PC-9 (cell line): ENCODE data around the gene NCAM2.

Experiments used
- EZH2 ChIP-seq: fragments of 200-600 bp; sonication (generic); IDR thresholded peaks from 2 replicates; pipeline ENCODE4 v1.8.0; 2017; ENCODE audit warnings: antibody characterized with exemption, low read depth
- TF ChIP-seq, protein P1 (sequence below): fragments of 200-600 bp; sonication (generic); conservative IDR thresholded peaks from 2 replicates; pipeline ENCODE4 v1.6.1; 2017; ENCODE audit warnings: mixed run types, antibody characterized with exemption, mild to moderate bottlenecking, moderate library complexity

DNA sequence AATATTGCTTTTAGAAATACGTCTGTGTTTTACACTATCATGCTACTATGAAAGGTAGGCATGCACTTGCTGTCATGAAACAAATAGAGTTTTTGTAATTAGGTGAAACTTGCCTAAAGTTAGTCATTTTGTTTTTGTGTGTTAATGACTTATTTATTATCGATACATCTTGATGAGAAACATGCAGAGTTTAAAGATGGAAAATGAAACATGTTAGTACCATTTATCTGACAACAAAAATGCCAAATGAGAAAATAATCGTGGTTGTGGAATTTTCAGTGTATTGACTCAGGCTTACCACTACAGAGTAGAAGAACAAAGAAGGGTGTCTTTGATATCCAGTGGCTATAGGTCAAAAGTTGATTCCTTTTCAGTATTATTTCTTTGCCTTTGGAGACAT, 105.5 kb downstream of the NCAM2 start:
- TF ChIP-seq, protein P1, sequence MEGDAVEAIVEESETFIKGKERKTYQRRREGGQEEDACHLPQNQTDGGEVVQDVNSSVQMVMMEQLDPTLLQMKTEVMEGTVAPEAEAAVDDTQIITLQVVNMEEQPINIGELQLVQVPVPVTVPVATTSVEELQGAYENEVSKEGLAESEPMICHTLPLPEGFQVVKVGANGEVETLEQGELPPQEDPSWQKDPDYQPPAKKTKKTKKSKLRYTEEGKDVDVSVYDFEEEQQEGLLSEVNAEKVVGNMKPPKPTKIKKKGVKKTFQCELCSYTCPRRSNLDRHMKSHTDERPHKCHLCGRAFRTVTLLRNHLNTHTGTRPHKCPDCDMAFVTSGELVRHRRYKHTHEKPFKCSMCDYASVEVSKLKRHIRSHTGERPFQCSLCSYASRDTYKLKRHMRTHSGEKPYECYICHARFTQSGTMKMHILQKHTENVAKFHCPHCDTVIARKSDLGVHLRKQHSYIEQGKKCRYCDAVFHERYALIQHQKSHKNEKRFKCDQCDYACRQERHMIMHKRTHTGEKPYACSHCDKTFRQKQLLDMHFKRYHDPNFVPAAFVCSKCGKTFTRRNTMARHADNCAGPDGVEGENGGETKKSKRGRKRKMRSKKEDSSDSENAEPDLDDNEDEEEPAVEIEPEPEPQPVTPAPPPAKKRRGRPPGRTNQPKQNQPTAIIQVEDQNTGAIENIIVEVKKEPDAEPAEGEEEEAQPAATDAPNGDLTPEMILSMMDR = no peak
- TF ChIP-seq EZH2 = no peak
